ENCODE data around the gene FANCM. TPM values are rescaled to one million over a fixed set of nuclear protein-coding genes. Genes with fewer than 3 reads are reported as not detected.

FANCM gene
- total RNA-seq, 1 donor from 2014 or later, result 13.4 TPM

DNA sequence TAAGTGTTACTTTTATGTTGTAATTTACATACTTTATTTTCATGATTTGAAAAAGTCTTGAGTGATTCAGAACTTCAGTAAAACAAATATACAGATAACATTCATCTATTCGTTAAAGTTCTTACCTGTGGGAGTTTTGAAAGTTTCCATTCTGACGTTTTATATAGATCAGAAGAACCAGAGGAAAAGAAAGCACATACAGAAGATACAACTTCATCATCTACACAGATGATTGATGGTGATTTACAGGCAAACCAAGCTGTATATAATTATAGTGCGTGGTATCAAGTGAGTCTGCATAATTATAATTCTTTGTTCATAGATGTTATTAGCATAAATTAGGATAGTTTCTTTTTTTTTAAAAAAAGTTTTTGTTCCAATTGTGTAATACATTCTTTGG lies 21.4 kb upstream of the FANCM start:
- POLR2A ChIA-PET, result interaction anchor here (0.8 kb wide), 1 partner anchor 20 kb away, joined by 3 read pairs; the partner anchor contains the start of gene FKBP3
- no peak overlapping the region for H3K27ac Mint-ChIP-seq
- no peaks in the 10 kb centered on the region for H3K9me3 Mint-ChIP-seq
- intact Hi-C loops (cut with micrococcal nuclease), result loop anchor here (2.0 kb wide), 1 partner anchor 20 kb away; no protein-coding TSS in a partner anchor
- no peak for DNase-seq
- H3K27me3 Mint-ChIP-seq, result no peaks in the 10 kb centered on the region
- peaks cover 73% of the 10 kb centered on the region for H3K36me3 Mint-ChIP-seq (ENCODE audit: low read depth)
- CTCF ChIA-PET, result no interaction called here
- no peak for ATAC-seq (ENCODE audit: low read depth)
- no peak overlapping the region for H3K4me3 Mint-ChIP-seq
- TF ChIP-seq CTCF (IDR thresholded peaks at IDR 0.05), result no peak
- H3K4me1 Mint-ChIP-seq, result no peaks in the 10 kb centered on the region

GRCh38 chr14:45118594-45118993 lies 17.1 kb upstream of the FANCM start:
- POLR2A ChIA-PET, result no interaction called here
- Mint-ChIP-seq H3K27me3 (no peaks in the 10 kb centered on the region), H3K27ac (no peak overlapping the region), H3K4me1 (no peaks in the 10 kb centered on the region), H3K9me3 (no peaks in the 10 kb centered on the region), H3K4me3 (no peak overlapping the region), H3K36me3 (ENCODE audit: low read depth) (peaks cover 72% of the 10 kb centered on the region)
- TF ChIP-seq CTCF (IDR thresholded peaks at IDR 0.05), result no peak
- ATAC-seq (ENCODE audit: low read depth) (no peak), DNase-seq (no peak)
- CTCF ChIA-PET, result no interaction called here
- intact Hi-C loops (cut with micrococcal nuclease), result no loop called here

GRCh38 chr14:45120096-45120495 lies 15.6 kb upstream of the FANCM start:
- no peaks in the 10 kb centered on the region for H3K4me1 Mint-ChIP-seq
- DNase-seq, result no peak
- POLR2A ChIA-PET, result no interaction called here
- H3K36me3 Mint-ChIP-seq (ENCODE audit: low read depth), result peaks cover 71% of the 10 kb centered on the region
- no peak overlapping the region for H3K27ac Mint-ChIP-seq
- TF ChIP-seq CTCF (IDR thresholded peaks at IDR 0.05), result no peak
- no peaks in the 10 kb centered on the region for H3K9me3 Mint-ChIP-seq
- no peak for ATAC-seq (ENCODE audit: low read depth)
- H3K4me3 Mint-ChIP-seq, result no peak overlapping the region
- H3K27me3 Mint-ChIP-seq, result no peaks in the 10 kb centered on the region
- CTCF ChIA-PET, result no interaction called here
- intact Hi-C loops (cut with micrococcal nuclease), result no loop called here

DNA sequence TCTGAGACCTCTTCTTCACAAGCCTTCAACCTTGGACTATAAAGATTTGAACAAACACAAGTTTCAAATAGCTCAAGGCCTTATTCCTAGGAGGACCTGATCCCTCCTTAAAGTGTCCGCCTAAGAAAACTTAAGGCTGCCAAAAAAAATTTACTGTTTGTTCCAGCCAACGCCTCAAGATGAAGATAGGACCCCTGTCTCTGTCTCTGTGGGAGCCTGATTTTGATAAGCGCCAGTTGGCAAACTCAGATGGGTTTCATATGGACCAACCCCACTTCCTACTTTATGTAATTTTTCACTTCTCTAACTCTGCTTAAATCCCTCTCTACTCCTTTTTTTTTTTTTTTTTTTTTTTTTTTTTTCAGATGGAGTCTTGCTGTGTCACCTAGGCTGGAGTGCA lies 12.5 kb upstream of the FANCM start:
- H3K4me3 Mint-ChIP-seq, result no peak overlapping the region
- H3K27ac Mint-ChIP-seq, result no peak overlapping the region
- intact Hi-C loops (cut with micrococcal nuclease), result no loop called here
- no peaks in the 10 kb centered on the region for H3K9me3 Mint-ChIP-seq
- no peak for DNase-seq
- no peaks in the 10 kb centered on the region for H3K27me3 Mint-ChIP-seq
- peaks cover 64% of the 10 kb centered on the region for H3K36me3 Mint-ChIP-seq (ENCODE audit: low read depth)
- ChIA-PET POLR2A (interaction anchor here (0.9 to 1.0 kb wide), 2 partner anchors 11 kb away, joined by 6 to 7 read pairs; partner anchors contain the start of gene FKBP3), CTCF (interaction anchor here (0.7 kb wide), 1 partner anchor 11 kb away, joined by 3 read pairs; no protein-coding TSS in a partner anchor)
- no peaks in the 10 kb centered on the region for H3K4me1 Mint-ChIP-seq
- ATAC-seq (ENCODE audit: low read depth), result no peak
- no peak for TF ChIP-seq CTCF (IDR thresholded peaks at IDR 0.05)

DNA sequence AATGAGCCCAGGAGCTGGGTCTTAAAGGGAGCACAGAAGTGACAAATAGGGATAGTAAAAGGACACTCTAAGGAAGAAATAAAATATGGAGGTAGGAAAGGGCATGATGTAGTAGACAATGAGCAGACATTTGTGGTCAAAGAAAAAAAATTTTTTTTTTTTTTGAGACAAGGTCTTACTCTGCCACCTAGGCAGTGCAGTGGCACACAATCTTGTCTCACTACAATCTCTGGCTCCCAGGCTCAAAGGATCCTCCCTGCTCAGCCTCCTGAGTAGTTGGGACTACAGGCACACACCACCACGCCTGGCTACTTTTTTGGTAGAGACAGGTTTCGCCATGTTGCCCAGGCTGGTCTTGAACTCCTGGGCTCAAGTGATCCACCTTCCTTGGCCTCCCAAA lies 10.0 kb upstream of the FANCM start:
- no peaks in the 10 kb centered on the region for H3K27me3 Mint-ChIP-seq
- H3K4me3 Mint-ChIP-seq, result no peak overlapping the region
- H3K36me3 Mint-ChIP-seq (ENCODE audit: low read depth), result peaks cover 49% of the 10 kb centered on the region
- intact Hi-C loops (cut with micrococcal nuclease), result no loop called here
- H3K4me1 Mint-ChIP-seq, result no peaks in the 10 kb centered on the region
- ATAC-seq (ENCODE audit: low read depth), result no peak
- ChIA-PET POLR2A (no interaction called here), CTCF (no interaction called here)
- DNase-seq, result no peak
- no peak for TF ChIP-seq CTCF (IDR thresholded peaks at IDR 0.05)
- no peaks in the 10 kb centered on the region for H3K9me3 Mint-ChIP-seq
- no peak overlapping the region for H3K27ac Mint-ChIP-seq
